ENCODE data around the gene HOTAIR.

The HOTAIR gene

DNA sequence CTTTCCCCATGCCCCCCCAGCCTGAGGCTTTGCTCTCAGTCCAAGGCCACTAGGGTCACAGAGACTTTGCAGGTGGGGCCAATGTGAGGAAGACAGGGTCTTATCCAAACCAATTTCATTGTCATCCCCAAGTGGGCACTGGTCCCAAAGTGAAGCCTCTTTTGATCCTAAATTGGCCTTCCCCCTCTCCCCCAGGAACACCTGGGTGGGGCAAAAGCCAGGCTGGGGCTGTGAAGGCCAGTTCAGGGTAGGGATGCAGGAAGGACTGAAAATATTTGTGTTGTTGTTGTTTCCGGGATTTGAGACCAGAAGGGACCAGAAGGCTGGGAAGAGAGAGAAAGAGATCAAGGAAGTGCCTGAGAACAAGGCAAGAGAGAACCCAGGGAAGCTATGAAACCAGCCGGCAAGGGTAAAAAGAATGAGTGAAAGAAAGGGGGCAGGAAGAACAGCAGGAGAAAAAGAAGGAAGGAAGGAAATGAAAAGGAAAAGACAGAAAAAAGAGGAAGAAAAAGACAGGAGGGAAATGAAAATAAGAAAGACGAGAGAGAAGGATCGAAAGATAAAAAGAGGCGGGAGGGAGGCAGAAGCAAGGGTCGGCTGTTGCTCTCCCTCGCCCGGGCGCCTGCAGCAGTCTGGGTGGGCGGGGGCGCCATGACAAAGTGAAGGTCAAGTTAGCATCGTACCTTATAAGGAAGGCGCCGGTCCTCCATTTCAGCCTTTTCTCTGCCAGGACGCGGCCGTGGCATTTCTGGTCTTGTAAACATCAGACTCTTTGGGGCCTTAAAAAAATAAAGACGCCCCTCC lies 9.3 kb downstream of the HOTAIR start:
- TF ChIP-seq, protein P1, sequence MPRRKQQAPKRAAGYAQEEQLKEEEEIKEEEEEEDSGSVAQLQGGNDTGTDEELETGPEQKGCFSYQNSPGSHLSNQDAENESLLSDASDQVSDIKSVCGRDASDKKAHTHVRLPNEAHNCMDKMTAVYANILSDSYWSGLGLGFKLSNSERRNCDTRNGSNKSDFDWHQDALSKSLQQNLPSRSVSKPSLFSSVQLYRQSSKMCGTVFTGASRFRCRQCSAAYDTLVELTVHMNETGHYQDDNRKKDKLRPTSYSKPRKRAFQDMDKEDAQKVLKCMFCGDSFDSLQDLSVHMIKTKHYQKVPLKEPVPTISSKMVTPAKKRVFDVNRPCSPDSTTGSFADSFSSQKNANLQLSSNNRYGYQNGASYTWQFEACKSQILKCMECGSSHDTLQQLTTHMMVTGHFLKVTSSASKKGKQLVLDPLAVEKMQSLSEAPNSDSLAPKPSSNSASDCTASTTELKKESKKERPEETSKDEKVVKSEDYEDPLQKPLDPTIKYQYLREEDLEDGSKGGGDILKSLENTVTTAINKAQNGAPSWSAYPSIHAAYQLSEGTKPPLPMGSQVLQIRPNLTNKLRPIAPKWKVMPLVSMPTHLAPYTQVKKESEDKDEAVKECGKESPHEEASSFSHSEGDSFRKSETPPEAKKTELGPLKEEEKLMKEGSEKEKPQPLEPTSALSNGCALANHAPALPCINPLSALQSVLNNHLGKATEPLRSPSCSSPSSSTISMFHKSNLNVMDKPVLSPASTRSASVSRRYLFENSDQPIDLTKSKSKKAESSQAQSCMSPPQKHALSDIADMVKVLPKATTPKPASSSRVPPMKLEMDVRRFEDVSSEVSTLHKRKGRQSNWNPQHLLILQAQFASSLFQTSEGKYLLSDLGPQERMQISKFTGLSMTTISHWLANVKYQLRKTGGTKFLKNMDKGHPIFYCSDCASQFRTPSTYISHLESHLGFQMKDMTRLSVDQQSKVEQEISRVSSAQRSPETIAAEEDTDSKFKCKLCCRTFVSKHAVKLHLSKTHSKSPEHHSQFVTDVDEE (CRISPR knock-in tag; IDR thresholded peaks at IDR 0.05) = no peak
- no peak for TF ChIP-seq RARB (CRISPR knock-in tag; IDR thresholded peaks at IDR 0.05)
- no peak for TF ChIP-seq TOX (CRISPR knock-in tag; IDR thresholded peaks at IDR 0.05; ENCODE audit: borderline replicate concordance)
- TF ChIP-seq, protein P2, sequence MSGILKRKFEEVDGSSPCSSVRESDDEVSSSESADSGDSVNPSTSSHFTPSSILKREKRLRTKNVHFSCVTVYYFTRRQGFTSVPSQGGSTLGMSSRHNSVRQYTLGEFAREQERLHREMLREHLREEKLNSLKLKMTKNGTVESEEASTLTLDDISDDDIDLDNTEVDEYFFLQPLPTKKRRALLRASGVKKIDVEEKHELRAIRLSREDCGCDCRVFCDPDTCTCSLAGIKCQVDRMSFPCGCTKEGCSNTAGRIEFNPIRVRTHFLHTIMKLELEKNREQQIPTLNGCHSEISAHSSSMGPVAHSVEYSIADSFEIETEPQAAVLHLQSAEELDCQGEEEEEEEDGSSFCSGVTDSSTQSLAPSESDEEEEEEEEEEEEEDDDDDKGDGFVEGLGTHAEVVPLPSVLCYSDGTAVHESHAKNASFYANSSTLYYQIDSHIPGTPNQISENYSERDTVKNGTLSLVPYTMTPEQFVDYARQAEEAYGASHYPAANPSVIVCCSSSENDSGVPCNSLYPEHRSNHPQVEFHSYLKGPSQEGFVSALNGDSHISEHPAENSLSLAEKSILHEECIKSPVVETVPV (CRISPR knock-in tag; IDR thresholded peaks at IDR 0.05) = no peak
- no peak for TF ChIP-seq ZC3H10 (CRISPR knock-in tag; IDR thresholded peaks at IDR 0.05)
- no peak for TF ChIP-seq TCF4 (CRISPR knock-in tag; IDR thresholded peaks at IDR 0.05; ENCODE audit: borderline replicate concordance)
- TF ChIP-seq OSR1 (CRISPR knock-in tag; IDR thresholded peaks at IDR 0.05) = no peak
- no peak for TF ChIP-seq ISL1 (CRISPR knock-in tag; IDR thresholded peaks at IDR 0.05)
- TF ChIP-seq ZNF565 (CRISPR knock-in tag; conservative IDR thresholded peaks at IDR 0.05; ENCODE audit: low read depth) = no peak
- TF ChIP-seq ESRRG (CRISPR knock-in tag; IDR thresholded peaks at IDR 0.05) = no peak
- TF ChIP-seq, protein P3, sequence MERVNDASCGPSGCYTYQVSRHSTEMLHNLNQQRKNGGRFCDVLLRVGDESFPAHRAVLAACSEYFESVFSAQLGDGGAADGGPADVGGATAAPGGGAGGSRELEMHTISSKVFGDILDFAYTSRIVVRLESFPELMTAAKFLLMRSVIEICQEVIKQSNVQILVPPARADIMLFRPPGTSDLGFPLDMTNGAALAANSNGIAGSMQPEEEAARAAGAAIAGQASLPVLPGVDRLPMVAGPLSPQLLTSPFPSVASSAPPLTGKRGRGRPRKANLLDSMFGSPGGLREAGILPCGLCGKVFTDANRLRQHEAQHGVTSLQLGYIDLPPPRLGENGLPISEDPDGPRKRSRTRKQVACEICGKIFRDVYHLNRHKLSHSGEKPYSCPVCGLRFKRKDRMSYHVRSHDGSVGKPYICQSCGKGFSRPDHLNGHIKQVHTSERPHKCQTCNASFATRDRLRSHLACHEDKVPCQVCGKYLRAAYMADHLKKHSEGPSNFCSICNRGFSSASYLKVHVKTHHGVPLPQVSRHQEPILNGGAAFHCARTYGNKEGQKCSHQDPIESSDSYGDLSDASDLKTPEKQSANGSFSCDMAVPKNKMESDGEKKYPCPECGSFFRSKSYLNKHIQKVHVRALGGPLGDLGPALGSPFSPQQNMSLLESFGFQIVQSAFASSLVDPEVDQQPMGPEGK (CRISPR knock-in tag; IDR thresholded peaks at IDR 0.05; ENCODE audit: borderline replicate concordance) = no peak
- TF ChIP-seq ZFP3 (CRISPR knock-in tag; IDR thresholded peaks at IDR 0.05) = no peak
- TF ChIP-seq ZNF8 (CRISPR knock-in tag; IDR thresholded peaks at IDR 0.05) = no peak
- TF ChIP-seq SNAI2 (CRISPR knock-in tag; IDR thresholded peaks at IDR 0.05) = no peak
- no peak for TF ChIP-seq ZNF70 (CRISPR knock-in tag; IDR thresholded peaks at IDR 0.05)
- no peak for TF ChIP-seq ZFP30 (CRISPR knock-in tag; IDR thresholded peaks at IDR 0.05)
- TF ChIP-seq, protein P4, sequence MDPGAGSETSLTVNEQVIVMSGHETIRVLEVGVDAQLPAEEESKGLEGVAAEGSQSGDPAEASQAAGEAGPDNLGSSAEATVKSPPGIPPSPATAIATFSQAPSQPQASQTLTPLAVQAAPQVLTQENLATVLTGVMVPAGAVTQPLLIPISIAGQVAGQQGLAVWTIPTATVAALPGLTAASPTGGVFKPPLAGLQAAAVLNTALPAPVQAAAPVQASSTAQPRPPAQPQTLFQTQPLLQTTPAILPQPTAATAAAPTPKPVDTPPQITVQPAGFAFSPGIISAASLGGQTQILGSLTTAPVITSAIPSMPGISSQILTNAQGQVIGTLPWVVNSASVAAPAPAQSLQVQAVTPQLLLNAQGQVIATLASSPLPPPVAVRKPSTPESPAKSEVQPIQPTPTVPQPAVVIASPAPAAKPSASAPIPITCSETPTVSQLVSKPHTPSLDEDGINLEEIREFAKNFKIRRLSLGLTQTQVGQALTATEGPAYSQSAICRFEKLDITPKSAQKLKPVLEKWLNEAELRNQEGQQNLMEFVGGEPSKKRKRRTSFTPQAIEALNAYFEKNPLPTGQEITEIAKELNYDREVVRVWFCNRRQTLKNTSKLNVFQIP (CRISPR knock-in tag; IDR thresholded peaks at IDR 0.05; ENCODE audit: borderline replicate concordance, low read depth) = no peak
- no peak for TF ChIP-seq CSDC2 (CRISPR knock-in tag; IDR thresholded peaks at IDR 0.05)
- TF ChIP-seq BACH2 (CRISPR knock-in tag; IDR thresholded peaks at IDR 0.05; ENCODE audit: borderline replicate concordance) = no peak
- ATAC-seq = no peak

DNA sequence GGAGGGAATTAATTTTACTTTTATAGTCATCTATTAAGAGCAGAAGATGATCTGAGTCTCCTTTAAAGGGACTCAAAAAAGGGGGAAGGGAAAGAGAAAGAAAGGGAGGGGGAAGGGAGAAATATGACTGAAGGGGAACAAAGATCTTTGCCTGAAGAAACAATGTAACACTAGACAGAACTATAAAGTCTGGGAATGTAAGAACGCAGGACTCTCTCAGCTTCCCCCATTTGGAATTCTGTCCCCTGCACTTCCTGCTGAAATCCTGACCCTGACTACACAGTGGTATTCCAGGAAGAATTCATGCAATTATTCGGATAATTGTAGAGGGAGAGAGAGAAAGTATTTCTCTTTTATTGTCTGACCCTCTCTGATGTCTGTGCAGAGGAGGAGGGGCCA lies 10.4 kb downstream of the HOTAIR start:
- TF ChIP-seq ESRRG (CRISPR knock-in tag; IDR thresholded peaks at IDR 0.05) (no peak), ZC3H10 (CRISPR knock-in tag; IDR thresholded peaks at IDR 0.05) (no peak), OSR1 (CRISPR knock-in tag; IDR thresholded peaks at IDR 0.05) (no peak), ZNF565 (CRISPR knock-in tag; conservative IDR thresholded peaks at IDR 0.05; ENCODE audit: low read depth) (no peak)
- no peak for ATAC-seq

DNA sequence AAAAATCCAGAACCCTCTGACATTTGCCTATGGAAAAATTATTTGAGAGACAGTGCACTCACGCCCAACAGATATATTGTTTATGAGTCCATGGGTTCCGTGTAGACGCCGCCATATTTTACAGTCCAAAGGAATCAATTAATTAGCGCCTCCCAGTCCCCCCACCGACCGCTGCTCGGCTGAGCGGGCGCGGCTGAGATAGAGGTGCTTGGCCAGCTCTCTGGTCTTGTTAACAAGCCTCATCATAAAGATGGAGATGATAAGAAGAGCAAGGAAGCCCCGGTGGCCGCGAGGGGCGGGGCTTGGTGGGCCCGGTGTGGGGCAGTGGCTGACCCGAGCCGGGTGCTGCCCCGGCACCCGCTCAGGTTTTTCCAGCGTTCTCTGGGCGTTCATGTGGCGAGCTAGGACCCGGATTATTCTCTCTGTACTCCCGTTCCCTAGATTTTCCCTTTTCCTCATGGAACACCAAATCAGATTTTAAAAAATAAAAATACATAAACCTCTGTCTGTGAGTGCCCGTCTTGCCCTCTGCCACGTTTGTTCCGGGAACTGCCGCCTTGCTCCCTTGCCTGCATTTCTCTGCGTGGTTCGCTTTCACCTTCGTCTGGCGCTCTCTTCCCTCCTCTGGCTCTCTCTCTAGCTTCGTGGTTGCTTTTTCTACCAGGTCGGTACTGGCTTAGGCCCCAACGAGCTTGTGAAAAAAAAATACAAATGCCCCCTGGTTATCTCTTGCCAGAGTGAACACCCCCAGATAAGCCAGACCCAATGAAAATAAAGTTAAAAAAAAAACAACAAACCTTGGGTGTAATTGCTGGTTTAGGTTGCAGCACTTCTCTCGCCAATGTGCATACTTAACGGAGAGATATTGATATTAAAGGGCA lies 11.1 kb downstream of the HOTAIR start:
- TF ChIP-seq ZNF8 (CRISPR knock-in tag; IDR thresholded peaks at IDR 0.05) (no peak), PPARA (CRISPR knock-in tag; IDR thresholded peaks at IDR 0.05; ENCODE audit: borderline replicate concordance) (no peak), RARB (CRISPR knock-in tag; IDR thresholded peaks at IDR 0.05) (no peak), ESRRG (CRISPR knock-in tag; IDR thresholded peaks at IDR 0.05) (no peak), ZNF70 (CRISPR knock-in tag; IDR thresholded peaks at IDR 0.05) (no peak), TCF4 (CRISPR knock-in tag; IDR thresholded peaks at IDR 0.05; ENCODE audit: borderline replicate concordance) (no peak), ISL1 (CRISPR knock-in tag; IDR thresholded peaks at IDR 0.05) (no peak), BACH2 (CRISPR knock-in tag; IDR thresholded peaks at IDR 0.05; ENCODE audit: borderline replicate concordance) (no peak)
- TF ChIP-seq, protein P2 (CRISPR knock-in tag; IDR thresholded peaks at IDR 0.05) = no peak

More for the DNA sequence above, 11.1 kb downstream of the HOTAIR start:
- no peak for ATAC-seq
